Activated CD8-positive, alpha-beta memory T cell treated with anti-CD3 and anti-CD28 coated beads for 1 hour (primary cell): ENCODE results near the gene ZCCHC7.
"Not testable (repeated sequence)": the region's sequence is repeated elsewhere in the genome, so short reads cannot be mapped to it uniquely, and the experiment has no call there.

Experiments used
- DNase-seq, 2 donors: peaks; one replicate each; pipeline ENCODE4 v3.0.0-alpha.2; 2020; ENCODE audit warnings: low read depth in 1 of 2; ENCODE audit errors: extremely low read depth in 1 of 2

Gene ZCCHC7

GRCh38 chr9:37167456-37168047, 47.2 kb downstream of the ZCCHC7 start:
- DNase-seq, result no peak

- DNase-seq, result no peak
Observed at GRCh38 chr9:37172557-37172956, 52.2 kb downstream of the ZCCHC7 start.

- no peak for DNase-seq
Observed at GRCh38 chr9:37174247-37174646, 53.9 kb downstream of the ZCCHC7 start.

- no peak for DNase-seq
Observed at GRCh38 chr9:37178742-37179141, 58.4 kb downstream of the ZCCHC7 start.

GRCh38 chr9:37179576-37179975, 59.2 kb downstream of the ZCCHC7 start:
- DNase-seq, result no peak

GRCh38 chr9:37180138-37180537, 59.8 kb downstream of the ZCCHC7 start:
- no peak for DNase-seq

- no peak for DNase-seq
Observed at GRCh38 chr9:37182718-37183117, 62.3 kb downstream of the ZCCHC7 start.

- DNase-seq, result no peak
Observed at GRCh38 chr9:37184905-37185867, 64.8 kb downstream of the ZCCHC7 start.

- no peak for DNase-seq
Observed at GRCh38 chr9:37187292-37187691, 66.9 kb downstream of the ZCCHC7 start.

GRCh38 chr9:37187713-37188439, 67.5 kb downstream of the ZCCHC7 start:
- DNase-seq, result no peak

- DNase-seq, result not testable (repeated sequence)
Observed at GRCh38 chr9:37190739-37191138, 70.4 kb downstream of the ZCCHC7 start.

- no peak for DNase-seq
Observed at GRCh38 chr9:37191403-37192089, 71.2 kb downstream of the ZCCHC7 start.

- no peak for DNase-seq
Observed at GRCh38 chr9:37192803-37193202, 72.4 kb downstream of the ZCCHC7 start.

- no peak for DNase-seq
Observed at GRCh38 chr9:37197158-37198038, 77.0 kb downstream of the ZCCHC7 start.

- DNase-seq, result no peak
Observed at GRCh38 chr9:37198039-37198729, 77.8 kb downstream of the ZCCHC7 start.

- no peak for DNase-seq
Observed at GRCh38 chr9:37198831-37199230, 78.5 kb downstream of the ZCCHC7 start.

- DNase-seq, result no peak
Observed at GRCh38 chr9:37200433-37201005, 80.1 kb downstream of the ZCCHC7 start.

GRCh38 chr9:37201581-37201980, 81.2 kb downstream of the ZCCHC7 start:
- no peak for DNase-seq

- no peak for DNase-seq
Observed at GRCh38 chr9:37202091-37202490, 81.7 kb downstream of the ZCCHC7 start.
